HG03064 (cell line): ENCODE data around the gene ST6GALNAC6.
"Not testable (repeated sequence)": the region's sequence is repeated elsewhere in the genome, so short reads cannot be mapped to it uniquely, and the experiment has no call there.

ENCODE experiments used
- ATAC-seq: cut with Tn5 transposase; IDR thresholded peaks from one replicate; pipeline ENCODE4 v1.9.1; 2021; ENCODE audit warnings: low read depth; ENCODE audit not compliant: unreplicated experiment

The ST6GALNAC6 gene

DNA sequence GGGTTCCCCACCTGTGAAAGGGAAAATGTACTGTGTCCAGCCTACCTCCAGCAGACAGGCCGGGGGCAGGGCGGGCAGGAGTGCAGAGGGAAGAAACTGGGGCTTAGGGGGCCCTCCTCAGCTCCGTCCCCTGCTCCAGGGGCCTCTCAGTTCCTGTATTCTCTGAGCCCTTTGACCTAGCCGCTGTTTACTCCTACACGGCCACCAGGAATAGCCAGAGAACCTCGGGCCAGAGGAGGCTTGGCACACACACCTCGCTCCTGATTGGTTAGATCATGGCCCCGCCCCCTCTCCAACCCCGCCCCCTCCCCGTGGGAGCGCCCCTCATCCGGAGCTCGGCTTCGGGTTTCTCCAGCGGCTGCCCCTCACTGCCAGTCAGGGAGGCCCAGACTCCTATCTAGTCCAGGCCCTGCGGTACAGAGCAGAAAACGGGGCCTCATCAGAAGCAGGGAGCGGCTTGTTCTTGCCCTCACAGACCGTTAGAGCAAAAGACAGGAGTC lies 2.2 kb downstream of the ST6GALNAC6 start:
- no peak for ATAC-seq

DNA sequence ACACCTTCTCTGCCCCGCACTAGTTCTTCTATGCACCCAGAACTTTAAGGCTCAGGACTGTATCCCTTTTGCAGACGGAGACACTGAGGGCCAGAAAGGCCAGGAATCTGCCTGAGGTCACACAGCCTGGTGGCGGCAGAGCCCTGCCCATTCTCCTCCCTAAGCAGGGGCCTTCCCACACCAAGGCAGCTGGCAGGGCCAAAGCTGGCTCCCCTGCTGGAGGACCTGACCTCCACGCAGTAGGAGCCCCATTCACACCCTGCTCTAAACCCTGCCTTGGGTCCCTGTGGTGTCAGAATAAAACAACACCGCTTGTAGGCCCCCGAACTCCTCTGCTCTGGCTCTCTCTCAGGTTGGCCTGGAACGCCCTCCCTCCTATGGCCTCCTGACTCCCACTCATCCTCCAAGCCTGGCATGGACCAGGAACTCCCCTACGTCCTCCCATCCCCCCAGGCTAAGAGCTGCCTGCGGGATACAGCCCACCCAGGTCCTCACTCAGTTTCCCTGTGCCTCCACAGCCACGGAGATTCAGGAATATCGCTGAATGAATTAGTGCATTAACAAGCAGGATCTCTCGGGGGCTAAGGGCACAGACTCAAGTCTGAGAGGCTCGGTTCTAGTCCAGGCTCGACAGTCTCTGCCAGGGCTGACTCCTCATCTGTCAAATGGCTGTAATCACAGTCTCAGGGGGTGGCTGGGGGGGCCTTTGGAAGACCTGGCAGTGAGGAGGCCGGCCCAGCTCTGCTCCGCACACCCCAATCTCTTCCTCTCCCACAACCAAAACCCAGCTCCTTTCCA lies 2.8 kb downstream of the ST6GALNAC6 start:
- ATAC-seq: no peak

GRCh38 chr9:127895811-127896210 lies 3.6 kb downstream of the ST6GALNAC6 start:
- no peak for ATAC-seq

DNA sequence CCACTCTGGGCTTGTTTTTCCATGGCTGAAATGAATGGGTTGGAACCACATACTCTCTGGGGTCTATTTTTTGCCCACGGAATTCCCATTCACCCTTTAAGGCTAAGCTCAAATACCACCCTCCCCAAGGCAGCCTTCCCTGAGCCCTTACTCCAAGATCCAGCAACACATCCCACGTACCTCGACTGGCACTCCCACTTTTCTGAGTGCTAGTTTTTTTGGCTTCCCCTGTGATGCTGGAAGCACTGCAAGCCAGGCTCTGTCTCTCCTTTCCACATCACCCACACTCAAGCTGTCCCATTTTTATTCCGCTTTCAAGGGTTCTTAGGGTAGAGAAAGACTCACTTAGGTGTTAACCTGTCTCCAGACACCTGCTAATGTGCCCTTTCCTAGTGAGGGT lies 6.0 kb downstream of the ST6GALNAC6 start:
- no peak for ATAC-seq

DNA sequence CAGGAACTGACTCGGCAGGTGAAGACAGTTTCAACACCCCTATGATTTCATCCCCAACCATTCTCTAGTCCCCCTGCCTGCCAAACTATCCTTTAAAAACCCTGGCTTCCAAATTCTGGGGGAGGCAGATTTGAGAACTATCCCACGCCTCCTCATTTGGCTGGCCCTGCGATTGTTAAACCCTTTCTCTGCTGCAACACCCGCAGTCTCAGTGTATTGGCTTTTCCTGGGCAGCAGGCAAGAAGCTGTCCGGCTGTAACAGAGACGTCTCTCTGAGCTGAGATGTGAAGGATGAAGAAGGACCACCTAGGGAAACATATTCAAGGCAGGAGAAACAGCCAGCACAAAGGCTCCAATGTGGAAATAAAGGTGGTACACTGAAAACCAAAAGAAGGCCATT lies 6.6 kb downstream of the ST6GALNAC6 start:
- ATAC-seq: no peak

DNA sequence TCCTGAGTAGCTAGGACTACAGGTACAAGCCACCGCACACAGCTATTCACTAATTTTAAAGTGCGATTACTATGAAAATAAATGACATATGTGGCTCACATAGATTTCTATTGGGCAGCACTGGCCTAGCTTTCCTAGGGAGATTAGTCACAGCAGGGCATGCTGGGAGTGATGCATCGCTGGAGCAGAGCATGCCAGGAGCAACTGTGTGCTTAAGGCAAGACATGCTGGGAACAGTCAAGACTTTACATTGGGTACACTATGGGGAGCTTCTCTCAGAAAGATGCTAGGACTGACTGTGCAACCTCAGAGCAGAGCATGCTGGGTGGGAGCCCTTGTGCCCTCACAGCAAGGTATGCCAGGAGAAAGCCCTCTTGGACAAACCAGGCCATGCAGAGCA lies 9.3 kb downstream of the ST6GALNAC6 start:
- ATAC-seq: no peak

DNA sequence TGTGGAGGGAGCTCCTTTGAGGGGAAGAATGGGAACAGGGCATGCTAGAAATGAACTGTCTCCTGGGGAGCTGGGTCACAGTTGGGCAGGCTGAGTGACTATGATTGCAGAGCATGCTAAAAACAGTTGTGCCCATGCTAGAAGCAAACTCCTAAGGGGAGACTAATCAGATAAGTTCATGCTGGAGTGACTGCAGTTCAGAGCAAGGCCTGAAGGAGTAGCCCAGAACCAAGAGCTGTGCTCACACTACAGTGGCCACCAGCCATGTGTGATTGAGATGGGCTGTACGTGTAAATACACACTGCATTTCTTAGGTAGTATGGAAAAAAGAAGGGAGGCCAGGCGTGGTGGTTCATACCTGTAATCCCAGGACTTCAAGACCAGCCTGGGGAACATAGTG lies 11.6 kb downstream of the ST6GALNAC6 start:
- no peak for ATAC-seq

DNA sequence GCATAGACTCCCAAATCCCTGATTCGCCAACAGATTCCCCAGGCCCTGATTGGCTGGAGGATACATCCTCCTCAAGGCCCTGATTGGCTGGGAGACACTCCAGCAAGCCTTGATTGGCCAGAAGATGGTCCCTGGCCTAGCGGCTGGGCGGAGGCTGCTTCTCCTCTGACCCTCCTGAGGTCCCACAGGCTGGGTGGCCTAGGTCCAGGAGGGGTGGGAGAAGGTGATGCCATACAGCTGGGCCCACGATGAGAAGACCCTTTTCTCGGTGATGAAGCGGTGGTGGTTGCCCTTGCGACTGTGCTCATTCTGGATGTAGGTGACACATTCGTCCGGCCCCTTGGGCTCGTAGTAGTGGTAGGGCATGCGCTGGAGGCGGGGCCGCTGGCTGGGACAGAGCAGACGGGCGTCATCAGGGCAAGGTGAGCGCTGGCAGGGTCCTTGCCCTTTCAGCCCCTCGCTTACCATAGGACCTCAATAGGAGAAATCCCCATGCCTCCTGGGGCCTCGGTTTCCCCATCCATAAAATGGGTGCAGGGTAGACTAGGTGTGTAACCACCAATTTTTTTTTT lies 12.9 kb downstream of the ST6GALNAC6 start:
- ATAC-seq: no peak

DNA sequence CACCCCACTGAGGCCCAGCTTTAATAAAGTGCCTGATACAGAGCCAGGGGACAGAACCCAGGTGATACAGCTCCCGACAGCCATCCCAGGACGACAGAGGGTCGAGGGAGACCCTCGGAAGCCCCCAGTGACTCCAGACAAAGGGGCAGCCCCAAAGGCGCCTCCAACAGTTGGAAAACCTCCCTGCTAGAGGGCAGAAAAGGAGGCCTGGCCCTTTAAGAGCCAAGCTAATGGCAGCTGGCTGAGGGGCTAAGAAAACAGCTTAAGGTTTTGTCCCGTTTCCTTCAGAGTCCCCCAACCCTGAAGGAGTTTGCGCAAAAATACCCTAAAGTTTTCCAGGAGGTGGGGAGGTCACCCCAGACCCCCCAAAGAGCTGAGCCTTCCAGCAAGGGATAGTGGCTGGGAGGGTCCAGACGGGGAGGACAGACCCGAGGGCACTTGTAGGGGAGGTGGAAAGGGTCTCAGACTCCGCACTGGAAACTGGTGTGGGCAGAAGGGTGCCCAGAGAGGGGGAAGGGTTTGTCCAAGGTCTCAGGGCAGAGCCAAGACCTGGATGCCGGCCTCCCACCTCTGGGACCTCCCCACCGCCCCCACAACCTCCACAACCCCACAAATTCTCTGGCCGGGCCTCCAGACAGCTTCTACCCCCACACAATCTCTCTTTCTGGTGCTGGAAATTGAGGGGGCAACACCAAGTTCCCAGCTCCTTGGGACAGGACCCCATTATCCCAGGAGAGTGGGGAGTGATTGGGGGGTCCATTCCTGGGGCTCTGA lies 13.7 kb downstream of the ST6GALNAC6 start:
- ATAC-seq: no peak

GRCh38 chr9:127884976-127885490 lies 14.4 kb downstream of the ST6GALNAC6 start:
- ATAC-seq: no peak

DNA sequence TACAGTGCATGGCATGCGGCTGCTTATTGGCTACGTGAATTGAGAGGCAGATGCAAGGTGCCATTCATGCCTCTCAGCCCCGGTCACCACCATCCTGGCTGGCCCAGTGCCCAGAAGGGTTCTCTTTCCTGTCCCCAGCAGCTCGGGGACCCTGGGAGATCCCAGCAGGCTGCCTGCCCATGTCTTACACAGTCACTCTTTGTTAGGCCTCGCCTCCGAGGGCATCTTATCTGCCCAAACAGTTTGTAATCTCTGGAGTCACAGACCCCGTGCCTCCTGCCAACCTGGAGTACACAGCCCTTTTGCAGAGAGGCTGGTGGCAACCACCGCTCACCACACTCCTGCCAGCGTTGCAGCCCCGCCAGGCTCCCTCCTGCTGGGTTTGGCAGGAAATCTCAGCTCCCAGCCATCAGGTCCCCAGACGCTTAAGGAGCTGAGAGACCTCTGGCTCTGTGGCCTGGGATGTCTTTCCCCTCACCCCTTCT lies 14.9 kb downstream of the ST6GALNAC6 start:
- no peak for ATAC-seq

GRCh38 chr9:127883959-127884358 lies 15.4 kb downstream of the ST6GALNAC6 start:
- no peak for ATAC-seq

GRCh38 chr9:127881715-127882114 lies 17.7 kb downstream of the ST6GALNAC6 start:
- ATAC-seq: not testable (repeated sequence)

- no peak for ATAC-seq
Observed at GRCh38 chr9:127880143-127880542, 19.3 kb downstream of the ST6GALNAC6 start.

DNA sequence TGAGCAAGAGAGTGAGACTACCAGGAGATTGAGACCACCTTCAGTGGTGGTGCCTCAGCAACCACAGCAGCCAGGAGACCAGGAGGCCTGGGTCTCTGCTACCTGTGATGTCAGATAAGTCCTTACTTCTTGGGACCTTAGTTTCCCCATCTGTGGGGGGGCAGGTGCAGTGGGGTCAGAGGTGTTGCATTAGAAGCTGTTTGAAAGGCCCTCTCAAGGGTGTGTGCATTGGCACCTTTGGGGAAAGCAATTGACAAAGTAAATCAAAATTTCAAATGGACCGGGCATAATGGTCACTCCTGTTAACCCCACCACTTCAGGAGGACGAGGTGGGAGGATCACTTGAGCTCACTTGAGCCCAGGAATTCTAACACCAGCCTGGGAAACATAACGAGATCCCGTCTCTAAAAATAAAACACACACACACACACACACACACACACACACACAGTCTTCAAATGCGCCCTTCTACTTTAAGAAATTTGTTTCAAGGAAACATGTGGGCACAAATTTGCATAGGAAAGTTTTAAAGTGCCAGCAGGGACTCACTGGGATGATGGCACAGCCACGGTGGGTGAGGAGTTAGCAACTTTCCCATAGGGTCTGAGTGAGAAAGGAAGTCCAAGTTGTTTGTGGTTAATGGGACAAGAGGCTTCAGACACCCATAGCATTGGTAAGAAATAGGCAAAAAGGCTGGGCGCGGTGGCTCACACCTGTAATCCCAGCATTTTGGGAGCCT lies 20.6 kb downstream of the ST6GALNAC6 start:
- ATAC-seq: no peak

GRCh38 chr9:127878001-127878651 lies 21.3 kb downstream of the ST6GALNAC6 start:
- no peak for ATAC-seq

DNA sequence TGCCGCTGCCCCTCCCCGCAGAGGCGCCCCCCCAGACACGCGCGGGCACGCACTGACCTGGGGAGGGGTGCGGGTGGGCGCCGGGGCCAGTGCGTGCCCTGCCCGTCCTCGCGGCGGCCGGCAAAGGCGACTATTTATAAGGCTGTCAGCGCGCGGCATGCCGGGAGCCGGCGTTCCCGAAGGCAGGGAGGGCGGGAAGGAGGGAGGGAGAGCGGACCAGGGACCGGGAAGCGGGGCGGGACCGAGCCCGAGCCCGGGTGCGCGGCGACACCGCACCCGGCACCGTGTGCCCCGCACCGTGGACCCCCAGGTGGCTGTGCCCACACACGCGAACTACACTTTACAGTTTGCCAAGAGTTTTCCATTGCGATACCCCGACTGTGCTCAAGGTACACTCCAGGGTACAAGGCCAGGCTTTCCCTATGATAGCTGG lies 21.8 kb downstream of the ST6GALNAC6 start, which contains the start of gene AK1:
TSS of gene AK1 (minus strand) at position 110 of the 433 bp plus-strand sequence. CDS start 3,058 bp downstream, outside the sequence.
- no peak for ATAC-seq

GRCh38 chr9:127876764-127877562 lies 22.4 kb downstream of the ST6GALNAC6 start:
- ATAC-seq: no peak
